Measurements from ENCODE around the gene SDC4. TPM values are rescaled to one million over a fixed set of nuclear protein-coding genes. Genes with fewer than 3 reads are reported as not detected.

Gene SDC4
- total and polyA plus RNA-seq, 9 of the 15 experiments (the other 6 are each of a cell fraction or from before 2014, with no cell fraction given): 2.1 to 10.7 (median 6.3) TPM

DNA sequence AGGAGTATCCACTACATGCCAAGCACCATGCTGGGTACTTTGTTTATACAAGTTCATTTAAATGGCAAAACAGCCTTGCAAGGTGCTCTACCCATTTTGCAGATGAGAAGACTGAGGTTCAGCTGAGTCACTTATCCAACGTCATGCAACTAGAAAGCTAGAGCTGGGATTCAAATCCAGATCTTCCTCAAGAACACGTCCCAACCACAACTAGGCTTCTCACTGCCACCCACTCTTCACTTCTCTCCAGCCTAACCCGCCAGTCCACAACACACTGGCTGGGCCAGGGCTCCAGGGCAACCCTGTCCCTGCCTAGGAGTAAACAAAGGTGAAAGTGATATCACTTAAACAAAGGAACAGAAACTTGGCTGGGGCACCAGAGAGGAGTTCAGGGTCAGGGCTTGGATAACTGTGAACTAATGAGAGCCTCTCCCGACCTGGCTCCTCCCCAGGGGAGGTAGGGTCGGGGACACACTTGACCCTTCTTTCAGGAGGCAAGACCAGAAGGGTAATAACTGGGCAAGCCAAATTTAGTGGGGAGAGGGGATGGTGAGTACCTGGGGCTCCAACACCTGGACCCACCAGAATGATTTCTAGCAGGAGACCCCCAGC lies 7.9 kb downstream of the SDC4 start:
- POLR2A ChIA-PET: interaction anchor here (0.9 kb wide), 1 partner anchor 13 kb away, joined by 3 read pairs; no protein-coding TSS in a partner anchor
- FAIRE-seq: no peak
- H3K27ac ChIP-seq (ENCODE audit: extremely low read depth, low read depth, low read length): no peak overlapping the region
- TF ChIP-seq SIRT6 (IDR thresholded peaks at IDR 0.05; ENCODE audit: low read depth, low read length): no peak
- TF ChIP-seq HDAC1 (IDR thresholded peaks at IDR 0.05): peak in 1 of 2 experiments; percentile 41; a peak in 1 of 4 replicates
- no peak for TF ChIP-seq LARP7 (IDR thresholded peaks at IDR 0.05)
- TF ChIP-seq PHF20 (IDR thresholded peaks at IDR 0.05; ENCODE audit: partially characterized antibody): peak; percentile 42
- peak; percentile 54 for TF ChIP-seq MAFF (IDR thresholded peaks at IDR 0.05; ENCODE audit: low read length)
- peak; percentile 92; the same call in 1 of the 2 replicates for TF ChIP-seq CBX1 (IDR thresholded peaks at IDR 0.05; ENCODE audit: low read depth)
- no peak for TF ChIP-seq CLOCK (CRISPR knock-in tag; IDR thresholded peaks at IDR 0.05; ENCODE audit: borderline replicate concordance)
- TF ChIP-seq, protein P1, sequence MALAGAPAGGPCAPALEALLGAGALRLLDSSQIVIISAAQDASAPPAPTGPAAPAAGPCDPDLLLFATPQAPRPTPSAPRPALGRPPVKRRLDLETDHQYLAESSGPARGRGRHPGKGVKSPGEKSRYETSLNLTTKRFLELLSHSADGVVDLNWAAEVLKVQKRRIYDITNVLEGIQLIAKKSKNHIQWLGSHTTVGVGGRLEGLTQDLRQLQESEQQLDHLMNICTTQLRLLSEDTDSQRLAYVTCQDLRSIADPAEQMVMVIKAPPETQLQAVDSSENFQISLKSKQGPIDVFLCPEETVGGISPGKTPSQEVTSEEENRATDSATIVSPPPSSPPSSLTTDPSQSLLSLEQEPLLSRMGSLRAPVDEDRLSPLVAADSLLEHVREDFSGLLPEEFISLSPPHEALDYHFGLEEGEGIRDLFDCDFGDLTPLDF (CRISPR knock-in tag; IDR thresholded peaks at IDR 0.05): no peak
- peak; percentile 49 to 86; a peak in 3 of 4 replicates for TF ChIP-seq RCOR1 (IDR thresholded peaks at IDR 0.05; ENCODE audit: borderline replicate concordance in 1 of 2, low read depth in 2 of 2, low read length in 2 of 2)
- TF ChIP-seq NKRF (IDR thresholded peaks at IDR 0.05; ENCODE audit: borderline replicate concordance): 0 out of 2 replicates have a peak, but pooled peaks have one; percentile 26
- TF ChIP-seq TARDBP (IDR thresholded peaks at IDR 0.05): no peak
- TF ChIP-seq CBX3 (IDR thresholded peaks at IDR 0.05; ENCODE audit: borderline replicate concordance in 1 of 2, low read length in 2 of 2): peak in 1 of 2 experiments; percentile 64; a peak in 1 of 3 replicates
- peak in 1 of 2 experiments; percentile 20; a peak in 1 of 4 replicates for TF ChIP-seq ARNT (IDR thresholded peaks at IDR 0.05)
- TF ChIP-seq SMARCA5 (IDR thresholded peaks at IDR 0.05): peak; percentile 90
- TF ChIP-seq MAFG (tag; conservative IDR thresholded peaks at IDR 0.05): peak; percentile 79
- peak; percentile 92 for TF ChIP-seq ADNP (tag; IDR thresholded peaks at IDR 0.05)
- TF ChIP-seq ZNF212 (CRISPR knock-in tag; IDR thresholded peaks at IDR 0.05): no peak
- TF ChIP-seq NUFIP1 (IDR thresholded peaks at IDR 0.05; ENCODE audit: partially characterized antibody): no peak

More for the DNA sequence above, 7.9 kb downstream of the SDC4 start:
- intact Hi-C loops (cut with micrococcal nuclease): no loop called here
- H3K4me1 ChIP-seq (replicated peaks in 1 of 2; ENCODE audit: control insufficient read depth in 2 of 2, insufficient read depth in 2 of 2, low read length in 2 of 2): peaks cover 71 to 76% of the 10 kb centered on the region in 2 experiments
- no peak overlapping the region for H3K9ac ChIP-seq (ENCODE audit: insufficient read depth in 1 of 2, low read depth in 2 of 2, low read length in 2 of 2)
- H3K9me1 ChIP-seq (ENCODE audit: control insufficient read depth, insufficient read depth, low read length): no peaks in the 10 kb centered on the region
- 53% methylated on average over 4 of the region's 5 CpGs for WGBS (ENCODE audit: insufficient coverage, low coverage, missing lambda C conversion rate)
- no peaks in the 10 kb centered on the region for H3K27me3 ChIP-seq (ENCODE audit: control insufficient read depth in 2 of 2, insufficient read depth in 2 of 2, low read length in 2 of 2)
- DNase-seq (ENCODE audit: extremely low read depth in 1 of 4, low spot score in 3 of 4) (no peak), ATAC-seq (no peak)
- in situ Hi-C loops (cut with MboI): no loop called here
- no peak overlapping the region for H2AFZ ChIP-seq (ENCODE audit: low read depth, low read length)
- H4K20me1 ChIP-seq (replicated peaks; ENCODE audit: control insufficient read depth, insufficient read depth, low read length): 0 out of 2 replicates have a peak, but pooled peaks cover 13% of the 10 kb centered on the region
- peaks cover 9% of the 10 kb centered on the region; the same call in 1 of the 3 replicates for H3K36me3 ChIP-seq (ENCODE audit: control insufficient read depth, insufficient read depth, low read length)
- no peak overlapping the region for H3K4me2 ChIP-seq (ENCODE audit: insufficient read depth, low read length)
- no peaks in the 10 kb centered on the region for H3K9me3 ChIP-seq (replicated peaks; ENCODE audit: control insufficient read depth, insufficient read depth, low read depth, low read length)
- peaks cover 6% of the 10 kb centered on the region; the same call in 1 of the 3 replicates for H3K79me2 ChIP-seq (ENCODE audit: control insufficient read depth, insufficient read depth, low read length)
- CTCF ChIA-PET (ENCODE audit: low intra/inter-chr PET ratio): no interaction called here
- no TSS peak for BruUV-seq (replicated peaks)
- no peak overlapping the region for H3K4me3 ChIP-seq

All from K562 (cell line).